ENCODE results near the gene CRYBA4. TPM values are rescaled to one million over a fixed set of nuclear protein-coding genes. Genes with fewer than 3 reads are reported as not detected.

The CRYBA4 gene
- total and polyA plus RNA-seq, 2 experiments from 2014 or later: 1.5 TPM; not detected in 1

DNA sequence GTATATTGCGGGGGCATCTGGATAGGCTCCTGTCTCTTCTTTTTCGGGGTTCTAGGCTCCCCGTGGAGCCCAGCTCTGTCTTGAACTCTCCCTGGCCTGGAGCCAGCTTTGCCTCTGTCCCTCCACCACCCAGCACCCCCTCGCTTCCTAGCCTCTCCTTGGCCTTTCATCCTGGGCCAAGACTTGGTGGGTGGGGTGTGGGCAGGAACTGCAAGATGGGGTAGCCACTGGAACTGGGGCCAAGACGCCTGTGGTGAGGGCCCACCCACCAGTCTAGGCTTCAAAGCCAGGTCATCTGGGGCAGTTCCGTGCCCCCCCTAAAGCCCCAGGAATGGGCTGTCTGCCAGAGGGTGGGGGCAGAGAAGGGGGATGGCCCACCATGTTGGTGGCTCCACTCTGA is 2.3 kb upstream of the CRYBA4 start (continued):
- TF ChIP-seq, protein P1, sequence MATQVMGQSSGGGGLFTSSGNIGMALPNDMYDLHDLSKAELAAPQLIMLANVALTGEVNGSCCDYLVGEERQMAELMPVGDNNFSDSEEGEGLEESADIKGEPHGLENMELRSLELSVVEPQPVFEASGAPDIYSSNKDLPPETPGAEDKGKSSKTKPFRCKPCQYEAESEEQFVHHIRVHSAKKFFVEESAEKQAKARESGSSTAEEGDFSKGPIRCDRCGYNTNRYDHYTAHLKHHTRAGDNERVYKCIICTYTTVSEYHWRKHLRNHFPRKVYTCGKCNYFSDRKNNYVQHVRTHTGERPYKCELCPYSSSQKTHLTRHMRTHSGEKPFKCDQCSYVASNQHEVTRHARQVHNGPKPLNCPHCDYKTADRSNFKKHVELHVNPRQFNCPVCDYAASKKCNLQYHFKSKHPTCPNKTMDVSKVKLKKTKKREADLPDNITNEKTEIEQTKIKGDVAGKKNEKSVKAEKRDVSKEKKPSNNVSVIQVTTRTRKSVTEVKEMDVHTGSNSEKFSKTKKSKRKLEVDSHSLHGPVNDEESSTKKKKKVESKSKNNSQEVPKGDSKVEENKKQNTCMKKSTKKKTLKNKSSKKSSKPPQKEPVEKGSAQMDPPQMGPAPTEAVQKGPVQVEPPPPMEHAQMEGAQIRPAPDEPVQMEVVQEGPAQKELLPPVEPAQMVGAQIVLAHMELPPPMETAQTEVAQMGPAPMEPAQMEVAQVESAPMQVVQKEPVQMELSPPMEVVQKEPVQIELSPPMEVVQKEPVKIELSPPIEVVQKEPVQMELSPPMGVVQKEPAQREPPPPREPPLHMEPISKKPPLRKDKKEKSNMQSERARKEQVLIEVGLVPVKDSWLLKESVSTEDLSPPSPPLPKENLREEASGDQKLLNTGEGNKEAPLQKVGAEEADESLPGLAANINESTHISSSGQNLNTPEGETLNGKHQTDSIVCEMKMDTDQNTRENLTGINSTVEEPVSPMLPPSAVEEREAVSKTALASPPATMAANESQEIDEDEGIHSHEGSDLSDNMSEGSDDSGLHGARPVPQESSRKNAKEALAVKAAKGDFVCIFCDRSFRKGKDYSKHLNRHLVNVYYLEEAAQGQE (IDR thresholded peaks at IDR 0.05; ENCODE audit: unreplicated experiment): no peak
- no peak for TF ChIP-seq ZNF331 (CRISPR knock-in tag; IDR thresholded peaks at IDR 0.05; ENCODE audit: low read depth)

DNA sequence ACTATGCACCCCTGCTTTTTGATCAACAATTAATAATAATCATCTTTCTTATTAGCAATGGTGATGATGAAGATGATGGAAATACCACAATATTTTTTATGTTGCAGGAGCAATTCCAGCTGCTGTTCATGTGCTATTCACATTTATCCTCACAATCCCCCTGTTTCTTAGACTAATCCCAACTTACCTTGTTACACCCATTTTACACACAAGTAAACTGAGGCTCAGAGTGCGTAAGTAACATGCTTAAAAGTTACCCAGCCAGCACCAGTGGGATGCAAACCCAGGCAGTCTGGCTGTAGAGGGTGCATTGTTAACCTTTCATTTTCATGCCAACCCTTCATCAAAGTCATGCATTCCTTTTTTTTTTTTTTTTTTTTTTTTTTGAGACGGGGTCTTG is 1.6 kb upstream of the CRYBA4 start:
- no peak for ATAC-seq
- H3K4me1 ChIP-seq (ENCODE audit: insufficient read depth): peaks cover 31% of the 10 kb centered on the region
- peaks cover 16% of the 10 kb centered on the region for H3F3A ChIP-seq (replicated peaks; ENCODE audit: low read depth)
- H3K27me3 Mint-ChIP-seq (ENCODE audit: insufficient read depth, low read depth, poor library complexity): peaks cover 28% of the 10 kb centered on the region
- peaks cover 35% of the 10 kb centered on the region for H3K4me1 Mint-ChIP-seq
- no peak overlapping the region for H3K4me3 Mint-ChIP-seq
- no peak overlapping the region for H3K27ac ChIP-seq (ENCODE audit: low read depth)
- H3K27ac Mint-ChIP-seq: no peak overlapping the region
- peaks cover 5% of the 10 kb centered on the region for H3K27me3 ChIP-seq (ENCODE audit: insufficient read depth)
- H3K36me3 Mint-ChIP-seq (ENCODE audit: low read depth): no peaks in the 10 kb centered on the region; the same call in 2 of the 3 replicates
- no peak overlapping the region for H3K4me3 ChIP-seq
- no peaks in the 10 kb centered on the region for H3K79me2 ChIP-seq (replicated peaks; ENCODE audit: insufficient read depth)
- H3K9me3 Mint-ChIP-seq: no peaks in the 10 kb centered on the region; the same call in 2 of the 3 replicates
- TF ChIP-seq EZH2 (IDR thresholded peaks at IDR 0.05; ENCODE audit: low read depth, unreplicated experiment) (no peak), STAT1 (IDR thresholded peaks at IDR 0.05; ENCODE audit: unreplicated experiment) (no peak), EZH2phosphoT487 (IDR thresholded peaks at IDR 0.05; ENCODE audit: unreplicated experiment) (no peak), ZNF114 (CRISPR knock-in tag; IDR thresholded peaks at IDR 0.05) (no peak)
- TF ChIP-seq, protein P2, sequence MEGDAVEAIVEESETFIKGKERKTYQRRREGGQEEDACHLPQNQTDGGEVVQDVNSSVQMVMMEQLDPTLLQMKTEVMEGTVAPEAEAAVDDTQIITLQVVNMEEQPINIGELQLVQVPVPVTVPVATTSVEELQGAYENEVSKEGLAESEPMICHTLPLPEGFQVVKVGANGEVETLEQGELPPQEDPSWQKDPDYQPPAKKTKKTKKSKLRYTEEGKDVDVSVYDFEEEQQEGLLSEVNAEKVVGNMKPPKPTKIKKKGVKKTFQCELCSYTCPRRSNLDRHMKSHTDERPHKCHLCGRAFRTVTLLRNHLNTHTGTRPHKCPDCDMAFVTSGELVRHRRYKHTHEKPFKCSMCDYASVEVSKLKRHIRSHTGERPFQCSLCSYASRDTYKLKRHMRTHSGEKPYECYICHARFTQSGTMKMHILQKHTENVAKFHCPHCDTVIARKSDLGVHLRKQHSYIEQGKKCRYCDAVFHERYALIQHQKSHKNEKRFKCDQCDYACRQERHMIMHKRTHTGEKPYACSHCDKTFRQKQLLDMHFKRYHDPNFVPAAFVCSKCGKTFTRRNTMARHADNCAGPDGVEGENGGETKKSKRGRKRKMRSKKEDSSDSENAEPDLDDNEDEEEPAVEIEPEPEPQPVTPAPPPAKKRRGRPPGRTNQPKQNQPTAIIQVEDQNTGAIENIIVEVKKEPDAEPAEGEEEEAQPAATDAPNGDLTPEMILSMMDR (conservative IDR thresholded peaks at IDR 0.05; ENCODE audit: low read depth in 2 of 2): no peak
- TF ChIP-seq, protein P3, sequence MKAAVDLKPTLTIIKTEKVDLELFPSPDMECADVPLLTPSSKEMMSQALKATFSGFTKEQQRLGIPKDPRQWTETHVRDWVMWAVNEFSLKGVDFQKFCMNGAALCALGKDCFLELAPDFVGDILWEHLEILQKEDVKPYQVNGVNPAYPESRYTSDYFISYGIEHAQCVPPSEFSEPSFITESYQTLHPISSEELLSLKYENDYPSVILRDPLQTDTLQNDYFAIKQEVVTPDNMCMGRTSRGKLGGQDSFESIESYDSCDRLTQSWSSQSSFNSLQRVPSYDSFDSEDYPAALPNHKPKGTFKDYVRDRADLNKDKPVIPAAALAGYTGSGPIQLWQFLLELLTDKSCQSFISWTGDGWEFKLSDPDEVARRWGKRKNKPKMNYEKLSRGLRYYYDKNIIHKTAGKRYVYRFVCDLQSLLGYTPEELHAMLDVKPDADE (IDR thresholded peaks at IDR 0.05): no peak
- TF ChIP-seq, protein P4, sequence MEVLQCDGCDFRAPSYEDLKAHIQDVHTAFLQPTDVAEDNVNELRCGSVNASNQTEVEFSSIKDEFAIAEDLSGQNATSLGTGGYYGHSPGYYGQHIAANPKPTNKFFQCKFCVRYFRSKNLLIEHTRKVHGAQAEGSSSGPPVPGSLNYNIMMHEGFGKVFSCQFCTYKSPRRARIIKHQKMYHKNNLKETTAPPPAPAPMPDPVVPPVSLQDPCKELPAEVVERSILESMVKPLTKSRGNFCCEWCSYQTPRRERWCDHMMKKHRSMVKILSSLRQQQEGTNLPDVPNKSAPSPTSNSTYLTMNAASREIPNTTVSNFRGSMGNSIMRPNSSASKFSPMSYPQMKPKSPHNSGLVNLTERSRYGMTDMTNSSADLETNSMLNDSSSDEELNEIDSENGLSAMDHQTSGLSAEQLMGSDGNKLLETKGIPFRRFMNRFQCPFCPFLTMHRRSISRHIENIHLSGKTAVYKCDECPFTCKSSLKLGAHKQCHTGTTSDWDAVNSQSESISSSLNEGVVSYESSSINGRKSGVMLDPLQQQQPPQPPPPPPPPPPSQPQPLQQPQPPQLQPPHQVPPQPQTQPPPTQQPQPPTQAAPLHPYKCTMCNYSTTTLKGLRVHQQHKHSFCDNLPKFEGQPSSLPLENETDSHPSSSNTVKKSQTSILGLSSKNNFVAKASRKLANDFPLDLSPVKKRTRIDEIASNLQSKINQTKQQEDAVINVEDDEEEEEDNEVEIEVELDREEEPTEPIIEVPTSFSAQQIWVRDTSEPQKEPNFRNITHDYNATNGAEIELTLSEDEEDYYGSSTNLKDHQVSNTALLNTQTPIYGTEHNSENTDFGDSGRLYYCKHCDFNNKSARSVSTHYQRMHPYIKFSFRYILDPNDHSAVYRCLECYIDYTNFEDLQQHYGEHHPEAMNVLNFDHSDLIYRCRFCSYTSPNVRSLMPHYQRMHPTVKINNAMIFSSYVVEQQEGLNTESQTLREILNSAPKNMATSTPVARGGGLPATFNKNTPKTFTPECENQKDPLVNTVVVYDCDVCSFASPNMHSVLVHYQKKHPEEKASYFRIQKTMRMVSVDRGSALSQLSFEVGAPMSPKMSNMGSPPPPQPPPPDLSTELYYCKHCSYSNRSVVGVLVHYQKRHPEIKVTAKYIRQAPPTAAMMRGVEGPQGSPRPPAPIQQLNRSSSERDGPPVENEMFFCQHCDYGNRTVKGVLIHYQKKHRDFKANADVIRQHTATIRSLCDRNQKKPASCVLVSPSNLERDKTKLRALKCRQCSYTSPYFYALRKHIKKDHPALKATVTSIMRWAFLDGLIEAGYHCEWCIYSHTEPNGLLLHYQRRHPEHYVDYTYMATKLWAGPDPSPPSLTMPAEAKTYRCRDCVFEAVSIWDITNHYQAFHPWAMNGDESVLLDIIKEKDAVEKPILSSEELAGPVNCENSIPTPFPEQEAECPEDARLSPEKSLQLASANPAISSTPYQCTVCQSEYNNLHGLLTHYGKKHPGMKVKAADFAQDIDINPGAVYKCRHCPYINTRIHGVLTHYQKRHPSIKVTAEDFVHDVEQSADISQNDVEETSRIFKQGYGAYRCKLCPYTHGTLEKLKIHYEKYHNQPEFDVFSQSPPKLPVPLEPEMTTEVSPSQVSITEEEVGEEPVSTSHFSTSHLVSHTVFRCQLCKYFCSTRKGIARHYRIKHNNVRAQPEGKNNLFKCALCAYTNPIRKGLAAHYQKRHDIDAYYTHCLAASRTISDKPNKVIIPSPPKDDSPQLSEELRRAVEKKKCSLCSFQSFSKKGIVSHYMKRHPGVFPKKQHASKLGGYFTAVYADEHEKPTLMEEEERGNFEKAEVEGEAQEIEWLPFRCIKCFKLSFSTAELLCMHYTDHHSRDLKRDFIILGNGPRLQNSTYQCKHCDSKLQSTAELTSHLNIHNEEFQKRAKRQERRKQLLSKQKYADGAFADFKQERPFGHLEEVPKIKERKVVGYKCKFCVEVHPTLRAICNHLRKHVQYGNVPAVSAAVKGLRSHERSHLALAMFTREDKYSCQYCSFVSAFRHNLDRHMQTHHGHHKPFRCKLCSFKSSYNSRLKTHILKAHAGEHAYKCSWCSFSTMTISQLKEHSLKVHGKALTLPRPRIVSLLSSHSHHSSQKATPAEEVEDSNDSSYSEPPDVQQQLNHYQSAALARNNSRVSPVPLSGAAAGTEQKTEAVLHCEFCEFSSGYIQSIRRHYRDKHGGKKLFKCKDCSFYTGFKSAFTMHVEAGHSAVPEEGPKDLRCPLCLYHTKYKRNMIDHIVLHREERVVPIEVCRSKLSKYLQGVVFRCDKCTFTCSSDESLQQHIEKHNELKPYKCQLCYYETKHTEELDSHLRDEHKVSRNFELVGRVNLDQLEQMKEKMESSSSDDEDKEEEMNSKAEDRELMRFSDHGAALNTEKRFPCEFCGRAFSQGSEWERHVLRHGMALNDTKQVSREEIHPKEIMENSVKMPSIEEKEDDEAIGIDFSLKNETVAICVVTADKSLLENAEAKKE (CRISPR knock-in tag; IDR thresholded peaks at IDR 0.05): no peak
- no peaks in the 10 kb centered on the region for H3K9me2 ChIP-seq (ENCODE audit: insufficient read depth)
- no peaks in the 10 kb centered on the region for H4K20me1 ChIP-seq (replicated peaks; ENCODE audit: insufficient read depth)
- H2AFZ ChIP-seq: no peak overlapping the region
- H3K4me2 ChIP-seq: no peak overlapping the region
- H3K36me3 ChIP-seq (ENCODE audit: insufficient read depth): no peaks in the 10 kb centered on the region
- no peak for DNase-seq (ENCODE audit: low spot score)

Measured in GM23338 (cell line).